ENCODE measurements around the gene PLCD3.

Gene PLCD3

DNA sequence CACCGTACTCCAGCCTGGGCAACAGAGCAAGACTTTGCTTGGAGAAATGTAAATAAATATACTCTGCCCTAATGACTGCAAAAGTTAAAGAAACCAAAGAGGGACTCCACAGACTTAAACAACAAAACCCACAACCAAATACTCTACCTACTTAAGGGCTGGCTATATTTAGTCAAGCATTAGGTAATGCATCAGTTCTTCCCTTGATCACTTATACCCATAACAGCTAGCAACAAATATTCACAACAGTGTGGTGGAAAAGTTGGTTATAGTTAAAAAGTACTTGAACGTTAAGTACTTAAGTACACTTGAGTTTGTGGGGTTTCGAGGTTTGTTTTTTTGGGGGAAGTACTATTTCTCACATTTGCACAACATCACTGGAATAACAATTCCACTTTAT lies 23.9 kb upstream of the PLCD3 start:
- no peak for TF ChIP-seq CTCF (conservative IDR thresholded peaks at IDR 0.05; ENCODE audit: low read depth, low read length)
- H3K4me3 ChIP-seq (ENCODE audit: low read depth, low read length): no peak overlapping the region
- DNase-seq (ENCODE audit: low read depth): no peak

GRCh38 chr17:45155483-45155882 lies 23.2 kb upstream of the PLCD3 start:
- DNase-seq (ENCODE audit: low read depth): no peak
- no peak overlapping the region for H3K4me3 ChIP-seq (ENCODE audit: low read depth, low read length)
- no peak for TF ChIP-seq CTCF (conservative IDR thresholded peaks at IDR 0.05; ENCODE audit: low read depth, low read length)

- H3K4me3 ChIP-seq (ENCODE audit: low read depth, low read length): no peak overlapping the region
- no peak for TF ChIP-seq CTCF (conservative IDR thresholded peaks at IDR 0.05; ENCODE audit: low read depth, low read length)
- no peak for DNase-seq (ENCODE audit: low read depth)
Observed at GRCh38 chr17:45155029-45155428, 22.7 kb upstream of the PLCD3 start.

DNA sequence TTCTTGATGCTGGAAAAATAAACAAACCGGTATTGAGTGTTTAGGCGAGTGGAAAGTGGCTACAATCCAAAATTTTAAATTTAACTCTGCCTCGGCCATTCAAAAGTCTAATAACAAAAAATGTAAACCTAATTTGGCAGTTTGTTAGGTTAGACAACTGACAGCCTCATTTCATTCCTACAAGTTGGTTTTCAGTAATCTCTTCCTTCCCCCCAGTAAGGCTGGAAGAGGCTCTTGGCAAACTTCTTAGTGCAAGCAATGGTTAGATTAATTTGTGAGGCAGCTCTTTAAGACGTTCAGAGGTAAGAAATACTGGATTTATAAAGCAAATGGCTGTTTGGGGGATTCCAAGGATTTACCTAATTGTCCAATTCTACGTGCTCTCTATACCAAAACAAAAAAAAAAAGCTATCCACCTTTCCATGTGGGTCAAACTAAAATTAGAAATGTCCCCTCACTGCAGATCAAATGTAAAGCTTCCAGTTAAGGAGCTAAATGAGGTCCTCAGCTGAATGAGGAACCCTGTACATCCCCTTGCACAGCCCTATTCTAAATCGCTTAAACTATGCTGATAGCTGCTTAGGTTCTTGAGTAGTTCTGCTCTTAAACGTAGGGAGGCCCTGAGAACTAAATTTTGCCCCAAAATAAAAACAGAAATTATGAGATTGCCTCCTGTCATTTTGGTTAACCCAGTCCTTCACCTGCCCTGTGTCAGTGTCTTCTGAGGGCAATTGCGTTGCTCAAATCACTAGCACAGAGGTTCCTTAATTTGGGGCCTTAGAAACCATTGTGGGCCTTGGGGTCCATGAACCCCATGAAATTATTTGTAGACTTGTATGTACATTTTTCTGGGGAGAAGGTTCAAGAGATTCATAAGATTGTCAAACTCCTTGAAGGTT lies 18.8 kb upstream of the PLCD3 start:
- no peak for DNase-seq (ENCODE audit: low read depth)
- H3K4me3 ChIP-seq (ENCODE audit: low read depth, low read length): peak overlapping the region; percentile 68
- no peak for TF ChIP-seq CTCF (conservative IDR thresholded peaks at IDR 0.05; ENCODE audit: low read depth, low read length)

DNA sequence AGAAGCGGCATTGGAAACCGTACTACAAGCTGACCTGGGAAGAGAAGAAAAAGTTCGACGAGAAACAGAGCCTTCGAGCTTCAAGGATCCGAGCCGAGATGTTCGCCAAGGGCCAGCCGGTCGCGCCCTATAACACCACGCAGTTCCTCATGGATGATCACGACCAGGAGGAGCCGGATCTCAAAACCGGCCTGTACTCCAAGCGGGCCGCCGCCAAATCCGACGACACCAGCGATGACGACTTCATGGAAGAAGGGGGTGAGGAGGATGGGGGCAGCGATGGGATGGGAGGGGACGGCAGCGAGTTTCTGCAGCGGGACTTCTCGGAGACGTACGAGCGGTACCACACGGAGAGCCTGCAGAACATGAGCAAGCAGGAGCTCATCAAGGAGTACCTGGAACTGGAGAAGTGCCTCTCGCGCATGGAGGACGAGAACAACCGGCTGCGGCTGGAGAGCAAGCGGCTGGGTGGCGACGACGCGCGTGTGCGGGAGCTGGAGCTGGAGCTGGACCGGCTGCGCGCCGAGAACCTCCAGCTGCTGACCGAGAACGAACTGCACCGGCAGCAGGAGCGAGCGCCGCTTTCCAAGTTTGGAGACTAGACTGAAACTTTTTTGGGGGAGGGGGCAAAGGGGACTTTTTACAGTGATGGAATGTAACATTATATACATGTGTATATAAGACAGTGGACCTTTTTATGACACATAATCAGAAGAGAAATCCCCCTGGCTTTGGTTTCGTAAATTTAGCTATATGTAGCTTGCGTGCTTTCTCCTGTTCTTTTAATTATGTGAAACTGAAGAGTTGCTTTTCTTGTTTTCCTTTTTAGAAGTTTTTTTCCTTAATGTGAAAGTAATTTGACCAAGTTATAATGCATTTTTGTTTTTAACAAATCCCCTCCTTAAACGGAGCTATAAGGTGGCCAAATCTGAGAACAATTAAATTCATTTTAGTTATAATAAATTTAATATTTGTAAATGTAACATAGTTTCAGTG lies 17.7 kb upstream of the PLCD3 start:
- peak; percentile 70 for DNase-seq (ENCODE audit: low read depth)
- no peak for TF ChIP-seq CTCF (conservative IDR thresholded peaks at IDR 0.05; ENCODE audit: low read depth, low read length)
- H3K4me3 ChIP-seq (ENCODE audit: low read depth, low read length): peak overlapping the region; percentile 68

- peak overlapping the region; percentile 68 for H3K4me3 ChIP-seq (ENCODE audit: low read depth, low read length)
- TF ChIP-seq CTCF (conservative IDR thresholded peaks at IDR 0.05; ENCODE audit: low read depth, low read length): peak; percentile 87
- DNase-seq (ENCODE audit: low read depth): peak; percentile 86
Observed at GRCh38 chr17:45149037-45149668, 16.8 kb upstream of the PLCD3 start.
